SH-SY5Y (cell line): Measurements from ENCODE around the gene CES2.

Experiments
- GATA2 ChIP-seq: IDR thresholded peaks from 2 replicates; pipeline ENCODE4 v1.6.1; 2011; ENCODE audit warnings: mild to moderate bottlenecking, low read depth, low read length
- GATA3 ChIP-seq: IDR thresholded peaks from 2 replicates; pipeline ENCODE4 v1.6.1; 2011; ENCODE audit warnings: low read depth, mild to moderate bottlenecking, low read length, moderate library complexity

CES2 gene

GRCh38 chr16:66898933-66899309 is 36.4 kb upstream of the CES2 start:
- no peak for TF ChIP-seq GATA3
- TF ChIP-seq GATA2, result no peak

GRCh38 chr16:66899310-66899944 is 35.9 kb upstream of the CES2 start:
- TF ChIP-seq GATA3 (no peak), GATA2 (no peak)

GRCh38 chr16:66899945-66900710 is 35.2 kb upstream of the CES2 start:
- TF ChIP-seq GATA3 (no peak), GATA2 (peak; percentile 60)

- TF ChIP-seq GATA2, result no peak
- TF ChIP-seq GATA3, result no peak
These were observed 34.4 kb upstream of the CES2 start for GRCh38 chr16:66900721-66901441.

GRCh38 chr16:66901626-66902025 is 33.7 kb upstream of the CES2 start:
- TF ChIP-seq GATA3 (no peak), GATA2 (no peak)

GRCh38 chr16:66902648-66903543 is 32.4 kb upstream of the CES2 start:
- TF ChIP-seq GATA3, result no peak
- TF ChIP-seq GATA2, result no peak

- TF ChIP-seq GATA3 (no peak), GATA2 (no peak)
These were observed 31.5 kb upstream of the CES2 start for GRCh38 chr16:66903544-66904427.

- TF ChIP-seq GATA2, result no peak
- TF ChIP-seq GATA3, result no peak
These were observed 30.9 kb upstream of the CES2 start for GRCh38 chr16:66904428-66904845.

GRCh38 chr16:66904846-66905632 is 30.3 kb upstream of the CES2 start:
- TF ChIP-seq GATA2 (no peak), GATA3 (no peak)

- no peak for TF ChIP-seq GATA2
These were observed 29.4 kb upstream of the CES2 start for GRCh38 chr16:66905633-66906539.
